ENCODE data around the gene CLCN2.
A peak's percentile ranks its signal among the peaks of the same experiment; 100 is the strongest.

Gene CLCN2

DNA sequence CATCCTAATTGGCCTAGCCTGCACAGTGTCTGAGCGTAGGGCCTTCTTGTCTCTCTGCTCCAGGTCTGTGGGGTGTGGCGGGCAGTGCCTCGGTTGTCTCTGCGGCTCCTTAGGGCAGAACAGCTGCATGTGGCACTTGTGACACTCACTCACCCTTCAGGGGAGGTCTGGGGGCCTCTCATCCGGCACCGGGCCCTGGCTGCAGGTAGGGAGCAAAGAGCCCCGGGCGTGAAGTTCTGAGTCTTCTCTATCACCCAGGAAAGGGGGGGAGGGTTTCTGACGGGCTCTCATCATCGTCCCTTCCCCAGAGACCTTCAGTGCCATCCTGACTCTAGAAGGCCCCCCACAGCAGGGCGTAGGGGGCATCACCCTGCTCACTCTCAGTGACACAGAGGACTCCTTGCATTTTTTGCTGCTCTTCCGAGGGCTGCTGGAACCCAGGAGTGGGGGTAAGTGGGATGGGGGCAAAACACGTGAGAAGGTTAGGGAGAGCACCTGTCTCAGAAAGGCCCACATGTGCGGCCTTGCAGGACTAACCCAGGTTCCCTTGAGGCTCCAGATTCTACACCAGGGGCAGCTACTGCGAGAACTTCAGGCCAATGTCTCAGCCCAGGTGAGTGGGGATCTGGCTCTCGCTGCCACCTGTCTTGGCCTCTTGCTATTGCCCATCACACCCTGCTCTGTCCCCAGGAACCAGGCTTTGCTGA is 21.1 kb upstream of the CLCN2 start:
- in situ Hi-C loops (cut with MboI; ENCODE audit: low pct_unique_long_range_greater_than_20kb, low sequenced_read_pairs), result loop anchor here (25.0 kb wide), 1 partner anchor 155 kb away; no protein-coding TSS in a partner anchor
- no peak for DNase-seq

DNA sequence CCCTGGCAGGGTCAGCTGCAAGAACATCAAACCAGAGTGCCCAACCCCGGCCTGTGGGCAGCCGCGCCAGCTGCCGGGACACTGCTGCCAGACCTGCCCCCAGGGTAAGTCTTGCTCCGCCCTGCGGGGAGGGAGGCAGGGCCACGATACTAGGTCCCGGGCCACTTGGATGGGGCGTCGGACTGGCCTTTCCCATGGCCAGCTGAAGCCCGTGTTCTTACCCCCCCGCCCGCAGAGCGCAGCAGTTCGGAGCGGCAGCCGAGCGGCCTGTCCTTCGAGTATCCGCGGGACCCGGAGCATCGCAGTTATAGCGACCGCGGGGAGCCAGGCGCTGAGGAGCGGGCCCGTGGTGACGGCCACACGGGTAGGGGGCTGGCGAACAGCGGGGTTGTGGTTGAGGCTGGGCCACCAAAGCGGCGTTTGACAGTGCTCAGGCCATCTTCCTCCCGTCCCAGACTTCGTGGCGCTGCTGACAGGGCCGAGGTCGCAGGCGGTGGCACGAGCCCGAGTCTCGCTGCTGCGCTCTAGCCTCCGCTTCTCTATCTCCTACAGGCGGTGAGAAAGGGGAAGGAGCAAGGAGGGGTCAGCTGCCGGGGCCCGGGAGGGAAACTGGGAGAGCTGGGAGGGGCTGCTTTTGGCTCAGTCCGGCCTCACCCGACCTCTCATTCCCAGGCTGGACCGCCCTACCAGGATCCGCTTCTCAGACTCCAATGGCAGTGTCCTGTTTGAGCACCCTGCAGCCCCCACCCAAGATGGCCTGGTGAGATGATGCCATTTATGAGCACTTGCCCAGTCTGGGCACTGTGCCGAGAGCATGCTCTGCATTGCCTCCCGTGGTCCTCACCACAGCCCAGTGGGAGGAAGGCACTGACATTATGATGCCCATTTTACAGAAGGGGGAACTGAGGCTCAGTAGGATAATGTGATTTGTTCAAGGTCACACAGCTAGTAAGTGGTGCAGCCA is 20.1 kb upstream of the CLCN2 start:
- in situ Hi-C loops (cut with MboI; ENCODE audit: low pct_unique_long_range_greater_than_20kb, low sequenced_read_pairs), result loop anchor here (25.0 kb wide), 1 partner anchor 156 kb away; no protein-coding TSS in a partner anchor
- DNase-seq, result peak; percentile 51

- in situ Hi-C loops (cut with MboI; ENCODE audit: low pct_unique_long_range_greater_than_20kb, low sequenced_read_pairs), result loop anchor here (25.0 kb wide), 1 partner anchor 157 kb away; no protein-coding TSS in a partner anchor
These were observed 19.3 kb upstream of the CLCN2 start for GRCh38 chr3:184380627-184381260.

GRCh38 chr3:184380185-184380626 is 18.8 kb upstream of the CLCN2 start:
- in situ Hi-C loops (cut with MboI; ENCODE audit: low pct_unique_long_range_greater_than_20kb, low sequenced_read_pairs), result loop anchor here (25.0 kb wide), 1 partner anchor 157 kb away; no protein-coding TSS in a partner anchor
- DNase-seq, result no peak

More at GRCh38 chr3:184380627-184381260, 19.3 kb upstream of the CLCN2 start:
- no peak for DNase-seq

GRCh38 chr3:184379358-184380184 is 18.2 kb upstream of the CLCN2 start, which contains the start of gene CHRD:
CHRD (plus strand) TSS chr3:184380054; CDS start chr3:184380319, 265 bp downstream.
- DNase-seq, result no peak

DNA sequence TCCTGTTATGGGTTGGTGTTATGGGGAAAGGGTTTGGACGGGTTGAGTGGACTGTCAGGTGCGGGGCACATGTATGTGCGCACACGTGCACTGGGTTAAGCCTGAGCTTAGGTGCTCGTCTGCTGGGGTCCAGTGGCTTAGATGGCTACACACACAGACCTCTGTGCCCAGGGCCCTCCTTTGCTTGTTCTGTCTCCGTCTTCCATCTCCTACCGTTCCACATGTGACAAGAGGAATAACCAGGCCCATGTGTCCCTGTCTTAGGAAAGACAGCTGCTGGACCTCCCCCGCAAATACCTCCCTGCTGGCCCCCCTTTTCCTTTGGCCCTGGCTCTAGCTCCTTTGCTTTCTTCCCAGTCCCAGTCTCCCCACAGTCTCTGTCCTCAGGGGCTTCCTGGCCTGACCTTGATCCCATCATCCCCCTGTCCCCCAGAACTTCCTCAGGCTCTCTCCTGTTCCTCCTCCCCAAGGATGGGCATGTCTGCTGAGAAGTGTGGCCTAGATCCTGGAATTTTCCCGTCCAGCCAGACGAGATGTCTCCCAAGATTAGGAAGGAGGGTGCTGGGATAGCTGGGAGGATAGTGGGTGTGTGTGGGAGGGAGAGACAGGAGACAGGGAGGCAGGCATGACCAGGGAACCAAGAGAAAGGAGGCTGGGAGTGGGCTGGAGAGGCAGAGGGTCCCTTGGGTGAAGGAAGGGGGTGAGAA is 17.4 kb upstream of the CLCN2 start:
- no peak for DNase-seq
- in situ Hi-C loops (cut with MboI; ENCODE audit: low pct_unique_long_range_greater_than_20kb, low sequenced_read_pairs), result loop anchor here (25.0 kb wide), 1 partner anchor 158 kb away; no protein-coding TSS in a partner anchor

More at GRCh38 chr3:184379358-184380184, 18.2 kb upstream of the CLCN2 start, which contains the start of gene CHRD:
- in situ Hi-C loops (cut with MboI; ENCODE audit: low pct_unique_long_range_greater_than_20kb, low sequenced_read_pairs), result loop anchor here (25.0 kb wide), 1 partner anchor 158 kb away; no protein-coding TSS in a partner anchor

DNA sequence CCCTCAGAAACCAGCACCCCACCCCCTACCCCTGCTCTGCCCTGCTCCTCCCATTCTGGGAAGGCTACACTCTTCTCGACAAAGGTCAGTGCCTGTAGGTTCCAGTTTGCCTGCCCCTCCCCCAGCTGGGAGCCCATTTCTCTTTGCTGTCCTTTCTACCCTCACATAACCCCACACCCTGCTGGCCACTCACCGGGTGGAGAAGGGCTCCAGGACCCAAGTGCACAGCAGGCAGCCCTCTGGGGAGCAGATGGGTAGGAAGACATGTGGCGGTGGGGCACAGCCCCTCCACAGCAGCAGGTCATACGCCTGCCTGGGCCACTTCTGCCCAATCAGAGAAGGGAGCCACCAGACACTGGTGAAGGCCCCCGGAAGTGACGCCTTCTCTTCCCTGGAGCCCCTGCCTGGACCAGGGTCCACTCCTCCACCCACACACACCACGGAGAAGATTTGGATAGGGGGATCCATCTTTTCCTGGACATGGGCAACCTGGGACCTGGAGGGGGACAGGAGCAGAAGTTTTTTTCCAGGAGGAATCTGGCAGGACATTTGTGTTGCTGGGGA is 16.6 kb upstream of the CLCN2 start, which contains the start of gene THPO:
TSS of gene THPO (minus strand) at position 326 of the 564 bp plus-strand sequence. CDS start 1,948 bp downstream, outside the sequence.
- in situ Hi-C loops (cut with MboI; ENCODE audit: low pct_unique_long_range_greater_than_20kb, low sequenced_read_pairs), result loop anchor here (25.0 kb wide), 1 partner anchor 159 kb away; no protein-coding TSS in a partner anchor
- DNase-seq, result no peak

- in situ Hi-C loops (cut with MboI; ENCODE audit: low pct_unique_long_range_greater_than_20kb, low sequenced_read_pairs), result loop anchor here (25.0 kb wide), 1 partner anchor 160 kb away; no protein-coding TSS in a partner anchor
- no peak for DNase-seq
These were observed 16.0 kb upstream of the CLCN2 start for GRCh38 chr3:184377374-184377773.

DNA sequence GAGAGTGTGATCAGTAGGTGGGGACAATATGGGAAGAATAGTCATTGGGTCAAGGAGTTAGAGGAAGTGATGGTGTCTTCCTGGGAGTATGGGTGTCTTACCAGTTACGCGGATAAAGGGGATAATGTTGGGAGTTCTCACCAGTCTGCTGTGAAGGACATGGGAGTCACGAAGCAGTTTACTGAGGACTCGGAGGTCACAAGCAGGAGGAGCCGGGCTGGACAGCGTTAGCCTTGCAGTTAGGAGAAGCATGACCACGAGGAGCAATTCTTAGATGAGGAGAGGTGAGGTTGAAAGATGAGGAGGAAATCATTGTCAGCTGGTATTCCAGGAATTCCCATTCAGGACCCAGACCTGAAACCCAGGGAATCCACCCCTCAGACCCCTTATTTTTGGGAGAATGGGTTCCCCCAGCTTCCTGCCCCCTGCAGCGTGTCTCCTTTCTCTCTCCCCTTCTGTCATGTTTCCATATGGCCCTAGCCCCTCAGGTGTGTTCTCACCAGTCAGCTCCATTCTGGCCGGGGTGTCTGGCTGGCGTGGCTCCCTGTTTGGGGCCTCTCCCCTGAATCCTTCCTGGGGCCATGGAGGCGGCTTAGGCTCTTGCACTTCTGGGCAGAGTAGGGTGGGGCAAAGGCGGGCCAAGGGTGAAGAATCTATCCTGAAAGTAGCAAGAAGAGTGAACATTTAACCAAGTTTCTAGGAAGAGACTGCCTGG is 14.5 kb upstream of the CLCN2 start:
- DNase-seq, result no peak
- in situ Hi-C loops (cut with MboI; ENCODE audit: low pct_unique_long_range_greater_than_20kb, low sequenced_read_pairs), result loop anchor here (25.0 kb wide), 1 partner anchor 161 kb away; no protein-coding TSS in a partner anchor

DNA sequence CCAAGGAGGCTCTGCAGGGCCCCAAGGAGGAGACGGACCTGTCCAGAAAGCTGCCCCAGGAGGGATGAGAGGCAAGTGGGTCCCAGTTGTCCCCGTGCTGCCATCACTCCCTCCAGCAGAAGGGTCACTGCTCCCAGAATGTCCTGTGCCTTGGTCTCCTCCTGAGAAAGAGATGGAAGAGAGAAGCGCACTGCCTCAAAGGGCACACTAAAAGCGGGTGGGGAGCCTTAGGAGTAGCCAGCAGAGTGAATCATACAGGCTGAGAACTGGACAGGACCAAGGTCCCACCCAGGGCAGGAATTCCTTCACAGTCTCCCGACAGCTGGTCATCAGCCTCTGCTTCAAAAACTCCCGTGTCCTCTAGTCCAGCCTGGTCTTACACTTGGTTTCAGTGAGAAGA is 12.0 kb upstream of the CLCN2 start:
- in situ Hi-C loops (cut with MboI; ENCODE audit: low pct_unique_long_range_greater_than_20kb, low sequenced_read_pairs), result loop anchor here (25.0 kb wide), 1 partner anchor 389 kb away; no protein-coding TSS in a partner anchor

GRCh38 chr3:184372911-184373310 is 11.5 kb upstream of the CLCN2 start:
- DNase-seq, result no peak
- in situ Hi-C loops (cut with MboI; ENCODE audit: low pct_unique_long_range_greater_than_20kb, low sequenced_read_pairs), result loop anchor here (25.0 kb wide), 1 partner anchor 389 kb away; no protein-coding TSS in a partner anchor

More for the DNA sequence above, 12.0 kb upstream of the CLCN2 start:
- no peak for DNase-seq

GRCh38 chr3:184372296-184372821 is 11.0 kb upstream of the CLCN2 start:
- in situ Hi-C loops (cut with MboI; ENCODE audit: low pct_unique_long_range_greater_than_20kb, low sequenced_read_pairs), result loop anchor here (25.0 kb wide), 1 partner anchor 390 kb away; no protein-coding TSS in a partner anchor
- no peak for DNase-seq

GRCh38 chr3:184371570-184372018 is 10.2 kb upstream of the CLCN2 start:
- in situ Hi-C loops (cut with MboI; ENCODE audit: low pct_unique_long_range_greater_than_20kb, low sequenced_read_pairs), result loop anchor here (25.0 kb wide), 1 partner anchor 391 kb away; no protein-coding TSS in a partner anchor
- peak; percentile 89 for DNase-seq

GRCh38 chr3:184368586-184369183 is 7.3 kb upstream of the CLCN2 start:
- in situ Hi-C loops (cut with MboI; ENCODE audit: low pct_unique_long_range_greater_than_20kb, low sequenced_read_pairs), result loop anchor here (25.0 kb wide), 1 partner anchor 394 kb away; no protein-coding TSS in a partner anchor
- DNase-seq, result no peak

DNA sequence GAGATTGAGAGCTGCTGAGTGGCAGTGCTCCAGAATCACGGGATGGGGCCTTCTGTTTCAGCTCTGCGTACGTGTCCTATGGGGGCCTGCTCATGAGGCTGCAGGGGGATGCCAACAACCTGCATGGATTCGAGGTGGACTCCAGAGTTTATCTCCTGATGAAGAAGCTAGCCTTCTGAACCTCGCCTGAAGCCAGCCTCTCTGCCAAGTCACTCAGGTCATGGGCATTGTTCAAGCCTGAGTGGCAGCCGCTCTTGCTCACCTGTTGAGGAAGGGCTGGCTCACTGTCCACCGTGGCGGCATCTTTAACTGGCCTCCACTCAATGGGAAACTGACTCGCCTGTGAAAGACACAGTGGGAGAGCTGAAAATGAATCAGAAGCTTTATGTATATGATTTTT is 6.7 kb upstream of the CLCN2 start:
- in situ Hi-C loops (cut with MboI; ENCODE audit: low pct_unique_long_range_greater_than_20kb, low sequenced_read_pairs), result loop anchor here (25.0 kb wide), 1 partner anchor 394 kb away; no protein-coding TSS in a partner anchor

More for the DNA sequence above, 6.7 kb upstream of the CLCN2 start:
- no peak for DNase-seq
